Measurements from ENCODE around the gene ENTPD5.

DNA sequence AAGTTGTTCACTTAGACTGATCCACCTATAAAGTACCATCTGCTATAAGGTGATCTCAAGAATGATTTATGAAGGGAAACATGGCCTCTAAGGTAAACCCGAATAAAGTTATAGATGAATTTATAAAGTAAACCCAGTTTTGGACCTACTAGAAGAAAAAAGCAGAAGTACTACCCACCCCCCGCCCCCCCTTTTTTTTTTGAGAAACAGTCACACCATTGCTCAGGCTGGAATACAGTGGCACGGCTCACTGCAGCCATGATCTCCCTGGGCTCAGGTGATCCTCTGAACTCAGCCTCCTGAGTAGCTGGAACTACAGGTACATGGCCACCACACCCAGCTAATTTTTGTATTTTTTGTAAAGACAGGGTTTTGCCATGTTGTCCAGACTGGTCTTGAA lies 3.9 kb downstream of the ENTPD5 start:
- TF ChIP-seq, protein P1, sequence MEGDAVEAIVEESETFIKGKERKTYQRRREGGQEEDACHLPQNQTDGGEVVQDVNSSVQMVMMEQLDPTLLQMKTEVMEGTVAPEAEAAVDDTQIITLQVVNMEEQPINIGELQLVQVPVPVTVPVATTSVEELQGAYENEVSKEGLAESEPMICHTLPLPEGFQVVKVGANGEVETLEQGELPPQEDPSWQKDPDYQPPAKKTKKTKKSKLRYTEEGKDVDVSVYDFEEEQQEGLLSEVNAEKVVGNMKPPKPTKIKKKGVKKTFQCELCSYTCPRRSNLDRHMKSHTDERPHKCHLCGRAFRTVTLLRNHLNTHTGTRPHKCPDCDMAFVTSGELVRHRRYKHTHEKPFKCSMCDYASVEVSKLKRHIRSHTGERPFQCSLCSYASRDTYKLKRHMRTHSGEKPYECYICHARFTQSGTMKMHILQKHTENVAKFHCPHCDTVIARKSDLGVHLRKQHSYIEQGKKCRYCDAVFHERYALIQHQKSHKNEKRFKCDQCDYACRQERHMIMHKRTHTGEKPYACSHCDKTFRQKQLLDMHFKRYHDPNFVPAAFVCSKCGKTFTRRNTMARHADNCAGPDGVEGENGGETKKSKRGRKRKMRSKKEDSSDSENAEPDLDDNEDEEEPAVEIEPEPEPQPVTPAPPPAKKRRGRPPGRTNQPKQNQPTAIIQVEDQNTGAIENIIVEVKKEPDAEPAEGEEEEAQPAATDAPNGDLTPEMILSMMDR (IDR thresholded peaks at IDR 0.05), result no peak
- TF ChIP-seq POLR2A (IDR thresholded peaks at IDR 0.05), result no peak
- TF ChIP-seq POLR2AphosphoS5 (IDR thresholded peaks at IDR 0.05), result no peak
